K562 (cell line): ENCODE results near the gene DHX32. TPM values are rescaled to one million over a fixed set of nuclear protein-coding genes. Genes with fewer than 3 reads are reported as not detected.

Source experiments
- ATAC-seq: fragments of 200-7000 bp; cut with Tn5 transposase; 3 replicates; pipeline ENCODE4 v1.9.1; 2020; ENCODE audit warnings: moderate library complexity
- BruUV-seq: library from RNA; stranded (reverse); fragments of 400-500 nt; replicated peaks from 2 replicates; lab custom pipeline; 2021; lab: Mats Ljungman, UMichigan
- CTCF ChIA-PET: fragments of 300-600 bp; formaldehyde crosslinking; extraction: SDS; loops from one replicate; lab custom pipeline; 2021; ENCODE audit warnings: low intra/inter-chr PET ratio; lab: Yijun Ruan, JAX
- POLR2A ChIA-PET: fragments of 300-600, 350-650 bp; sonication (Branson Sonifier 250); formaldehyde crosslinking; extraction: SDS; loops from one replicate; lab custom pipeline; 2021; ENCODE audit warnings: antibody characterized with exemption, inconsistent platforms; lab: Yijun Ruan, JAX
- DNase-seq, 4 experiments: peaks; one replicate each; pipeline versions ENCODE4 v3.0.0 to v3.0.0-alpha.2; 2011 to 2018; ENCODE audit warnings: low spot score in 3 of 4, mixed read lengths in 3 of 4; ENCODE audit errors: extremely low read depth in 1 of 4
- FAIRE-seq: peaks from 2 replicates; lab custom pipeline; 2011; peaks lifted over from hg19 to GRCh38; lab: Jason Lieb, UNC
- H2AFZ ChIP-seq: 2 replicates; pipeline ENCODE4 v1.6.0; 2011; ENCODE audit warnings: low read depth, low read length, control low read depth, inconsistent platforms
- H3K27ac ChIP-seq: fragments of 200-600 bp; 3 replicates; pipeline ENCODE4 v1.8.0; 2011; ENCODE audit warnings: low read depth, mild to moderate bottlenecking, control low read depth, inconsistent platforms, low read length, moderate library complexity, mixed read lengths; ENCODE audit errors: extremely low read depth
- H3K27me3 ChIP-seq, 2 experiments: fragments of 300-600 bp in 1 of 2; 2 replicates in 1 of 2; 3 replicates in 1 of 2; pipeline versions ENCODE4 v1.6.0 to v1.8.0; 2011; ENCODE audit warnings: inconsistent platforms in 2 of 2, low read length in 2 of 2, mild to moderate bottlenecking in 1 of 2, mixed read lengths in 1 of 2, moderate library complexity in 1 of 2; ENCODE audit not compliant: control insufficient read depth in 2 of 2, insufficient read depth in 2 of 2
- H3K36me3 ChIP-seq: fragments of 300-600 bp; 3 replicates; pipeline ENCODE4 v1.8.0; 2011; ENCODE audit warnings: mild to moderate bottlenecking, low read length, inconsistent platforms; ENCODE audit not compliant: control insufficient read depth, insufficient read depth
- H3K4me1 ChIP-seq, 2 experiments: fragments of 200-600 bp in 1 of 2; replicated peaks in 1 of 2; 2 replicates in 1 of 2; 3 replicates in 1 of 2; pipeline versions ENCODE4 v1.5.1 to v1.8.0; 2011; ENCODE audit warnings: inconsistent platforms in 2 of 2, low read length in 2 of 2, mild to moderate bottlenecking in 1 of 2, mixed read lengths in 1 of 2, moderate library complexity in 1 of 2; ENCODE audit not compliant: control insufficient read depth in 2 of 2, insufficient read depth in 2 of 2
- H3K4me2 ChIP-seq: 2 replicates; pipeline ENCODE4 v1.6.1; 2011; ENCODE audit warnings: low read length, control low read depth, inconsistent platforms, mixed read lengths; ENCODE audit not compliant: insufficient read depth
- H3K4me3 ChIP-seq: fragments of 200-600 bp; sonication (generic), shearing (Covaris generic); 2 replicates; pipeline ENCODE4 v1.5.1; 2016; ENCODE audit warnings: control low read depth, inconsistent platforms
- H3K79me2 ChIP-seq: fragments of 200-600 bp; 3 replicates; pipeline ENCODE4 v1.8.0; 2011; ENCODE audit warnings: low read length, inconsistent platforms; ENCODE audit not compliant: control insufficient read depth, insufficient read depth
- H3K9ac ChIP-seq, 2 experiments: 2 replicates each; pipeline versions ENCODE4 v1.6.0 to v1.6.1; 2011; ENCODE audit warnings: low read depth in 2 of 2, low read length in 2 of 2, control low read depth in 1 of 2, inconsistent platforms in 1 of 2, mild to moderate bottlenecking in 1 of 2, mixed read lengths in 1 of 2; ENCODE audit not compliant: insufficient read depth in 1 of 2
- H3K9me1 ChIP-seq: one replicate; pipeline ENCODE4 v1.6.0; 2011; ENCODE audit warnings: inconsistent platforms, mild to moderate bottlenecking, low read length, moderate library complexity; ENCODE audit not compliant: control insufficient read depth, insufficient read depth
- H3K9me3 ChIP-seq: replicated peaks from 2 replicates; pipeline ENCODE4 v1.5.1; 2011; ENCODE audit warnings: low read depth, low read length, inconsistent platforms; ENCODE audit not compliant: control insufficient read depth, insufficient read depth
- H4K20me1 ChIP-seq: replicated peaks from 2 replicates; pipeline ENCODE4 v1.6.1; 2011; ENCODE audit warnings: low read length, inconsistent platforms, mixed read lengths; ENCODE audit not compliant: control insufficient read depth, insufficient read depth
- BCOR ChIP-seq: fragments of 450-650 bp; IDR thresholded peaks from 2 replicates; pipeline ENCODE4 v1.6.1; 2016
- NFIC ChIP-seq: fragments of 450-650 bp; IDR thresholded peaks from 2 replicates; pipeline ENCODE4 v1.6.1; 2017; ENCODE audit warnings: mild to moderate bottlenecking, inconsistent platforms
- ZEB2 ChIP-seq: fragments of 450-650 bp; IDR thresholded peaks from 2 replicates; pipeline ENCODE4 v1.6.1; 2016
- WGBS: fragments of 100-300 bp; shearing (Covaris generic); methylation state at CpG from one replicate; pipeline ENCODE4 v1.1.6; 2016; ENCODE audit warnings: low coverage, mixed read lengths; ENCODE audit not compliant: insufficient coverage; ENCODE audit errors: missing lambda C conversion rate; 5-methylcytosine and 5-hydroxymethylcytosine counted together
- in situ Hi-C: fragments of 300-500 bp; cut with MboI; formaldehyde crosslinking; loops from 4 replicates; pipeline ENCODE4 v1.15.0; 2018; ENCODE audit warnings: inconsistent platforms, mixed read lengths
- intact Hi-C: fragments of 100-400 bp; cut with micrococcal nuclease; formaldehyde crosslinking; loops from 2 replicates; pipeline ENCODE4 v1.14.2; 2022
- polyA plus RNA-seq, 8 experiments: library from polyadenylated mRNA; depleted of rRNA in 4 of 8; stranded (reverse) in 5 of 8; unstranded in 3 of 8; fragments of >200 nt; fragmentation: Nextera tagmentation in 2 of 8; fragmentation: Illumina TruSeq in 1 of 8; extraction: Ambion mirVana in 2 of 8; extraction: Trizol in 1 of 8; gene quantifications; 2 replicates each; pipeline versions ENCODE4 v1.2.1 to v1.2.3, GENCODE V29; 2011 to 2014; ENCODE audit warnings: inconsistent platforms in 1 of 8, missing spikeins in 1 of 8
- total RNA-seq, 7 experiments: library from RNA; depleted of rRNA in 6 of 7; stranded (reverse); fragments of >200 nt in 6 of 7; fragmentation: Illumina TruSeq in 2 of 7; extraction: Trizol in 2 of 7; gene quantifications; 2 replicates each; pipeline versions ENCODE4 v1.2.1 to v1.2.3, GENCODE V29; 2011 to 2021; ENCODE audit warnings: low replicate concordance in 1 of 7
- TF ChIP-seq, protein P1 (sequence below): fragments of 250-450 bp; sonication (Bioruptor Pico); IDR thresholded peaks from 2 replicates; pipeline ENCODE4 v1.6.1; 2021; ENCODE audit warnings: mild to moderate bottlenecking
- TF ChIP-seq, protein P2 (sequence below): fragments of 450-650 bp; formaldehyde crosslinking; IDR thresholded peaks from 2 replicates; pipeline ENCODE4 v1.4.0; 2020; ENCODE audit warnings: mild to moderate bottlenecking
- TF ChIP-seq, protein P3 (sequence below): sonication (generic); formaldehyde crosslinking; IDR thresholded peaks from 2 replicates; pipeline ENCODE4 v1.8.0; 2022; ENCODE audit warnings: missing genetic modification reagents, mild to moderate bottlenecking, borderline replicate concordance

DHX32 gene
- total and polyA plus RNA-seq, 9 of the 15 experiments (the other 6 are each of a cell fraction or from before 2014, with no cell fraction given), result 5.8 to 23.5 (median 17.5) TPM

DNA sequence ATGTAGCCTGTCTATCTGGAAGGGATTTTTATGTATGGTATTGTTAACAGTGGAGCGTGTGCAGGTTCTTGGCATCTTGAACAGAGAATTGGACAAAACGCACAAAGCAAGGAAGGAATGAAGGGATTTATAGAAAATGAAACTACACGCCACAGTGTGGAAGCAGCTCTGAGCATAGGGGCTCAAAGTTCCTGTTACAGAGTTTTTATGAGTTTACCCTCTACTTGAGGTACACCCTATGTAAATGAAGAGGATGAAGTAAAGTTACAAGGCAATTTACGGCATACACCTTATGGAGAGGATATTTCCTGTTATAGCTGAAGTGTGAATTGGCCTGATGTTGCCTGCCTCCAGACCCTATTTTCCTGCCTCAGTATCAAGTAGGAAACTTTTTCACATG lies 48.5 kb upstream of the DHX32 start:
- H2AFZ ChIP-seq, result no peak overlapping the region
- ChIA-PET CTCF (no interaction called here), POLR2A (no interaction called here)
- DNase-seq (no peak), FAIRE-seq (no peak), ATAC-seq (no peak)
- no peaks in the 10 kb centered on the region for H3K79me2 ChIP-seq
- TF ChIP-seq, protein P1, sequence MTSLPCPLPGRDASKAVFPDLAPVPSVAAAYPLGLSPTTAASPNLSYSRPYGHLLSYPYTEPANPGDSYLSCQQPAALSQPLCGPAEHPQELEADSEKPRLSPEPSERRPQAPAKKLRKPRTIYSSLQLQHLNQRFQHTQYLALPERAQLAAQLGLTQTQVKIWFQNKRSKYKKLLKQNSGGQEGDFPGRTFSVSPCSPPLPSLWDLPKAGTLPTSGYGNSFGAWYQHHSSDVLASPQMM (CRISPR knock-in tag), result no peak
- TF ChIP-seq, protein P2, sequence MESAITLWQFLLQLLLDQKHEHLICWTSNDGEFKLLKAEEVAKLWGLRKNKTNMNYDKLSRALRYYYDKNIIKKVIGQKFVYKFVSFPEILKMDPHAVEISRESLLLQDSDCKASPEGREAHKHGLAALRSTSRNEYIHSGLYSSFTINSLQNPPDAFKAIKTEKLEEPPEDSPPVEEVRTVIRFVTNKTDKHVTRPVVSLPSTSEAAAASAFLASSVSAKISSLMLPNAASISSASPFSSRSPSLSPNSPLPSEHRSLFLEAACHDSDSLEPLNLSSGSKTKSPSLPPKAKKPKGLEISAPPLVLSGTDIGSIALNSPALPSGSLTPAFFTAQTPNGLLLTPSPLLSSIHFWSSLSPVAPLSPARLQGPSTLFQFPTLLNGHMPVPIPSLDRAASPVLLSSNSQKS, result no peak
- no peak for TF ChIP-seq NFIC
- TF ChIP-seq ZEB2, result no peak
- TF ChIP-seq BCOR, result no peak
- TF ChIP-seq, protein P3, sequence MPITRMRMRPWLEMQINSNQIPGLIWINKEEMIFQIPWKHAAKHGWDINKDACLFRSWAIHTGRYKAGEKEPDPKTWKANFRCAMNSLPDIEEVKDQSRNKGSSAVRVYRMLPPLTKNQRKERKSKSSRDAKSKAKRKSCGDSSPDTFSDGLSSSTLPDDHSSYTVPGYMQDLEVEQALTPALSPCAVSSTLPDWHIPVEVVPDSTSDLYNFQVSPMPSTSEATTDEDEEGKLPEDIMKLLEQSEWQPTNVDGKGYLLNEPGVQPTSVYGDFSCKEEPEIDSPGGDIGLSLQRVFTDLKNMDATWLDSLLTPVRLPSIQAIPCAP, result no peak
- H3K9me3 ChIP-seq, result no peaks in the 10 kb centered on the region
- H4K20me1 ChIP-seq, result no peaks in the 10 kb centered on the region
- H3K4me1 ChIP-seq, result no peaks in the 10 kb centered on the region
- no peak overlapping the region for H3K27ac ChIP-seq
- in situ Hi-C loops, result no loop called here
- no peaks in the 10 kb centered on the region for H3K36me3 ChIP-seq
- no peaks in the 10 kb centered on the region; a peak in 1 of 5 replicates for H3K27me3 ChIP-seq
- H3K9ac ChIP-seq, result no peak overlapping the region
- WGBS, result 77% methylated on average over 4 of the region's 4 CpGs
- H3K9me1 ChIP-seq, result no peaks in the 10 kb centered on the region
- no peak overlapping the region for H3K4me2 ChIP-seq
- intact Hi-C loops, result no loop called here
- no TSS peak for BruUV-seq
- H3K4me3 ChIP-seq, result no peak overlapping the region
